Endothelial cell of umbilical vein (primary cell): ENCODE data around the gene ZNF438. TPM values are rescaled to one million over a fixed set of nuclear protein-coding genes. Genes with fewer than 3 reads are reported as not detected.

Experiments used
- BruUV-seq: library from RNA; stranded (reverse); fragments of 400-500 nt; replicated peaks from 2 replicates; lab custom pipeline; 2021; lab: Mats Ljungman, UMichigan
- CTCF ChIA-PET: fragments of 300-600, 350-600 bp; sonication (Branson Sonifier 250); formaldehyde crosslinking; loops from one replicate; lab custom pipeline; 2021; ENCODE audit warnings: antibody characterized with exemption, inconsistent platforms; lab: Charles Lee
- POLR2A ChIA-PET: fragments of 300-600, 350-600 bp; sonication (Branson Sonifier 250); formaldehyde crosslinking; loops from one replicate; lab custom pipeline; 2021; ENCODE audit warnings: antibody characterized with exemption, inconsistent platforms; lab: Charles Lee
- DNase-seq: peaks from one replicate; pipeline ENCODE4 v3.0.0-alpha.2; 2011; ENCODE audit warnings: low read depth, low spot score
- FAIRE-seq: peaks from 2 replicates; lab custom pipeline; 2011; peaks lifted over from hg19 to GRCh38; lab: Jason Lieb, UNC
- H2AFZ ChIP-seq: 2 replicates; pipeline ENCODE4 v1.6.0; 2012; ENCODE audit warnings: low read depth, low read length, control low read depth, inconsistent platforms
- H3K27ac ChIP-seq: 2 replicates; pipeline ENCODE4 v1.5.1; 2011; ENCODE audit warnings: low read depth, mild to moderate bottlenecking, control low read depth, low read length, moderate library complexity; ENCODE audit not compliant: insufficient read depth
- H3K27me3 ChIP-seq, 2 experiments: 2 replicates each; pipeline versions ENCODE4 v1.6.0 to v1.6.1; 2011; ENCODE audit warnings: low read length in 2 of 2, mixed read lengths in 1 of 2; ENCODE audit not compliant: control insufficient read depth in 2 of 2, insufficient read depth in 2 of 2
- H3K36me3 ChIP-seq, 2 experiments: 2 replicates in 1 of 2; 3 replicates in 1 of 2; pipeline ENCODE4 v1.5.1; 2011; ENCODE audit warnings: low read length in 2 of 2, mild to moderate bottlenecking in 1 of 2, moderate library complexity in 1 of 2; ENCODE audit not compliant: control insufficient read depth in 2 of 2, insufficient read depth in 2 of 2; ENCODE audit errors: extremely low read depth in 1 of 2
- H3K4me1 ChIP-seq: 3 replicates; pipeline ENCODE4 v1.5.1; 2011; ENCODE audit warnings: mild to moderate bottlenecking, low read length; ENCODE audit not compliant: control insufficient read depth, insufficient read depth; ENCODE audit errors: extremely low read depth
- H3K4me2 ChIP-seq: 2 replicates; pipeline ENCODE4 v1.6.1; 2011; ENCODE audit warnings: low read length, control low read depth, mixed read lengths; ENCODE audit not compliant: insufficient read depth
- H3K4me3 ChIP-seq, 3 experiments: fragments of 200-600 bp in 1 of 3; sonication (generic), shearing (Covaris generic) in 1 of 3; replicated peaks in 1 of 3; 2 replicates each; pipeline ENCODE4 v1.5.1; 2011 to 2016; ENCODE audit warnings: control low read depth in 3 of 3, low read length in 3 of 3, mild to moderate bottlenecking in 2 of 3, inconsistent platforms in 1 of 3, low read depth in 1 of 3, moderate library complexity in 1 of 3; ENCODE audit not compliant: insufficient read depth in 1 of 3
- H3K79me2 ChIP-seq: 2 replicates; pipeline ENCODE4 v1.6.0; 2012; ENCODE audit warnings: low read length, inconsistent platforms; ENCODE audit not compliant: control insufficient read depth, insufficient read depth
- H3K9ac ChIP-seq: replicated peaks from 2 replicates; pipeline ENCODE3; 2011; ENCODE audit warnings: low read length, control low read depth; ENCODE audit not compliant: insufficient read depth; ENCODE audit errors: extremely low read depth
- H3K9me1 ChIP-seq: replicated peaks from 3 replicates; pipeline ENCODE4 v1.6.0; 2011; ENCODE audit warnings: mild to moderate bottlenecking, low read length; ENCODE audit not compliant: control insufficient read depth, insufficient read depth; ENCODE audit errors: extremely low read depth
- H3K9me3 ChIP-seq: replicated peaks from 2 replicates; pipeline ENCODE4 v1.5.1; 2012; ENCODE audit warnings: low read length, inconsistent platforms; ENCODE audit not compliant: control insufficient read depth, insufficient read depth
- H4K20me1 ChIP-seq: replicated peaks from 2 replicates; pipeline ENCODE3; 2011; ENCODE audit warnings: mild to moderate bottlenecking, low read length; ENCODE audit not compliant: control insufficient read depth, insufficient read depth; ENCODE audit errors: extremely low read depth
- EZH2 ChIP-seq: IDR thresholded peaks from 2 replicates; pipeline ENCODE4 v1.6.1; 2012; ENCODE audit warnings: borderline replicate concordance, low read depth, mild to moderate bottlenecking, moderate library complexity, low read length, inconsistent platforms; ENCODE audit not compliant: severe bottlenecking
- FOS ChIP-seq: IDR thresholded peaks from 2 replicates; pipeline ENCODE4 v1.6.1; 2011; ENCODE audit warnings: mild to moderate bottlenecking, low read length, moderate library complexity, borderline replicate concordance; ENCODE audit not compliant: insufficient read depth
- GATA2 ChIP-seq: IDR thresholded peaks from 2 replicates; pipeline ENCODE4 v1.7.0; 2011; ENCODE audit warnings: low read depth, mild to moderate bottlenecking, moderate library complexity, mixed read lengths, low read length; ENCODE audit not compliant: insufficient read length, insufficient read depth
- JUN ChIP-seq: IDR thresholded peaks from 2 replicates; pipeline ENCODE4 v1.6.1; 2011; ENCODE audit warnings: borderline replicate concordance, low read depth; ENCODE audit not compliant: insufficient read length, insufficient read depth
- MYC ChIP-seq: IDR thresholded peaks from one replicate; pipeline ENCODE4 v1.6.1; 2011; ENCODE audit warnings: mild to moderate bottlenecking, low read depth, low read length
- POLR2A ChIP-seq: IDR thresholded peaks from 2 replicates; pipeline ENCODE4 v1.6.1; 2012; ENCODE audit warnings: low read depth, mild to moderate bottlenecking, control low read depth, low read length
- POLR2AphosphoS5 ChIP-seq: IDR thresholded peaks from 2 replicates; pipeline ENCODE4 v1.6.1; 2012; ENCODE audit warnings: low read depth, mild to moderate bottlenecking, control low read depth, low read length, moderate library complexity; ENCODE audit not compliant: insufficient read depth
- dilution Hi-C: fragments of 300-500 bp; cut with MboI; formaldehyde crosslinking; loops from one replicate; pipeline ENCODE4 v1.15.0; 2019; ENCODE audit warnings: low sequenced_read_pairs; ENCODE audit not compliant: extremely low pct_ligation_motif_present
- intact Hi-C: fragments of 100-400 bp; cut with micrococcal nuclease; formaldehyde crosslinking; loops from one replicate; pipeline ENCODE4 v1.10.0; 2022
- polyA plus RNA-seq, 4 experiments: library from polyadenylated mRNA; depleted of rRNA in 3 of 4; stranded (reverse) in 3 of 4; unstranded in 1 of 4; fragments of >200 nt; gene quantifications; 2 replicates each; pipeline versions ENCODE4 v1.2.1 to v1.2.3, GENCODE V29; 2011 to 2012; ENCODE audit warnings: missing spikeins in 1 of 4
- total RNA-seq: library from RNA; stranded (reverse); gene quantifications from 2 replicates; pipeline ENCODE4 v1.2.3, GENCODE V29; 2021
- TF ChIP-seq, protein P1 (sequence below), 2 donors: IDR thresholded peaks; 1 replicate in 1 of 2; 2 replicates in 1 of 2; pipeline ENCODE4 v1.5.1; 2011; ENCODE audit warnings: low read length in 2 of 2, mild to moderate bottlenecking in 2 of 2, moderate library complexity in 2 of 2, control low read depth in 1 of 2, inconsistent platforms in 1 of 2, low read depth in 1 of 2; ENCODE audit not compliant: insufficient read depth in 1 of 2; ENCODE audit errors: extremely low read depth in 1 of 2
- TF ChIP-seq, protein P2 (sequence below): IDR thresholded peaks from 2 replicates; pipeline ENCODE4 v1.6.1; 2011; ENCODE audit not compliant: insufficient read depth, insufficient read length

ZNF438 gene
- total and polyA plus RNA-seq, 2 donors (not counting 3 experiments of a cell fraction or from before 2014, with no cell fraction given) = 7.2 to 15.1 TPM

DNA sequence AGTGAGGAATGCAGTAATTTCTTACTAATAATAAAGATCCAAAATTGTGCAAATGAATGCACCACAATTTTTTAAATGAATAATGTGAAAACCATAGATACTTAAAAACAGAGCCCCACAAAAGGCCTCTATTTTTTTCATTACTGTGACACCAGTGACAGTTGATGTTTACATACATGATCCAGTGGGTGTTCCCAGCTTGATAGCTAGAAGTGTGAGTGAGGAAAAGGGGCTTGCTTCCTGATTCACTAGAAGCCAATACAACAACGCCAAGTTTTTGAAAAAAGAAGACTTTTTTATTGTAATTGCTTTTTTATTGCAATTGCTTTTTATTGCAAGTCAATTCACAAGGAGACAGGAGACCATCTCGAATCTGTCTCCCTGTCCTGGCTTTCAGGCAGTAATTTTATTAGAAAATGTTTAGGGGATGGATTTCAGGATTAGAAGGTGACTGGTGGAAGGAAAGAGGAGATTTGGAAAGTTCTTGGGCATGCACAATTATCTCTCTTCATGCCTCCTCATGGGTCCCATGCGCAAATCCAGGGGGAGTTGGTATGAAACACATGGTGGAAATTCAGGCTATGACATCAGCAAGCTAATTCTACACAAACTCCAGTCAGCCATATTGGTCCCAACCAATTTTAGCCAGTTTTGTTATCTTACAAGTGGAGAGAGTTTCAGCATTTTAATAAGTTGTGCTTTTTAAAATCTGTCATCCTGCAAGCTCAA lies 44.4 kb upstream of the ZNF438 start:
- FAIRE-seq (no peak), DNase-seq (no peak)
- Histone ChIP-seq H3K4me3 (no peak overlapping the region), H3K4me1 (peaks cover 17% of the 10 kb centered on the region), H3K27ac (no peak overlapping the region), H4K20me1 (no peaks in the 10 kb centered on the region), H3K9me1 (no peaks in the 10 kb centered on the region), H3K9me3 (no peaks in the 10 kb centered on the region), H3K4me2 (no peak overlapping the region), H2AFZ (no peak overlapping the region), H3K27me3 (no peaks in the 10 kb centered on the region), H3K9ac (no peak overlapping the region), H3K79me2 (no peaks in the 10 kb centered on the region), H3K36me3 (no peaks in the 10 kb centered on the region)
- dilution Hi-C loops = no loop called here
- POLR2A ChIA-PET = no interaction called here
- no TSS peak for BruUV-seq
- CTCF ChIA-PET = interaction anchor here (1.2 kb wide), 1 partner anchor 8 kb away, joined by 4 read pairs; no protein-coding TSS in a partner anchor
- TF ChIP-seq MYC (no peak), JUN (no peak), POLR2AphosphoS5 (no peak), GATA2 (no peak), POLR2A (no peak), FOS (no peak), EZH2 (no peak)
- TF ChIP-seq, protein P1, sequence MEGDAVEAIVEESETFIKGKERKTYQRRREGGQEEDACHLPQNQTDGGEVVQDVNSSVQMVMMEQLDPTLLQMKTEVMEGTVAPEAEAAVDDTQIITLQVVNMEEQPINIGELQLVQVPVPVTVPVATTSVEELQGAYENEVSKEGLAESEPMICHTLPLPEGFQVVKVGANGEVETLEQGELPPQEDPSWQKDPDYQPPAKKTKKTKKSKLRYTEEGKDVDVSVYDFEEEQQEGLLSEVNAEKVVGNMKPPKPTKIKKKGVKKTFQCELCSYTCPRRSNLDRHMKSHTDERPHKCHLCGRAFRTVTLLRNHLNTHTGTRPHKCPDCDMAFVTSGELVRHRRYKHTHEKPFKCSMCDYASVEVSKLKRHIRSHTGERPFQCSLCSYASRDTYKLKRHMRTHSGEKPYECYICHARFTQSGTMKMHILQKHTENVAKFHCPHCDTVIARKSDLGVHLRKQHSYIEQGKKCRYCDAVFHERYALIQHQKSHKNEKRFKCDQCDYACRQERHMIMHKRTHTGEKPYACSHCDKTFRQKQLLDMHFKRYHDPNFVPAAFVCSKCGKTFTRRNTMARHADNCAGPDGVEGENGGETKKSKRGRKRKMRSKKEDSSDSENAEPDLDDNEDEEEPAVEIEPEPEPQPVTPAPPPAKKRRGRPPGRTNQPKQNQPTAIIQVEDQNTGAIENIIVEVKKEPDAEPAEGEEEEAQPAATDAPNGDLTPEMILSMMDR (IDR thresholded peaks at IDR 0.05; ENCODE audit: extremely low read depth in 1 of 2, insufficient read depth in 1 of 2, low read depth in 1 of 2, low read length in 2 of 2) = no peak
- TF ChIP-seq, protein P2, sequence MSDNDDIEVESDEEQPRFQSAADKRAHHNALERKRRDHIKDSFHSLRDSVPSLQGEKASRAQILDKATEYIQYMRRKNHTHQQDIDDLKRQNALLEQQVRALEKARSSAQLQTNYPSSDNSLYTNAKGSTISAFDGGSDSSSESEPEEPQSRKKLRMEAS = no peak
- intact Hi-C loops = loop anchor here (2.0 kb wide), 1 partner anchor 41 kb away; no protein-coding TSS in a partner anchor
